Gastroesophageal sphincter (tissue), 3 donors: ENCODE data around the gene CCL28.

Experiments used
- CTCF ChIP-seq, 4 experiments: fragments of 200-600 bp in 2 of 4; fragments of 450-650 bp in 2 of 4; sonication (generic) in 1 of 4; IDR thresholded peaks; one replicate each; pipeline ENCODE4 v1.5.1; 2017 to 2019; ENCODE audit warnings: antibody characterized with exemption in 4 of 4, mild to moderate bottlenecking in 2 of 4, moderate library complexity in 2 of 4
- EP300 ChIP-seq: sonication (generic); formaldehyde crosslinking; IDR thresholded peaks from one replicate; pipeline ENCODE4 v1.6.1; 2017; ENCODE audit warnings: antibody characterized with exemption, mild to moderate bottlenecking
- POLR2A ChIP-seq, 2 donors: fragments of 450-650 bp; IDR thresholded peaks; one replicate each; pipeline ENCODE4 v1.6.1; 2017; ENCODE audit warnings: antibody characterized with exemption in 2 of 2, mild to moderate bottlenecking in 2 of 2, moderate library complexity in 1 of 2
- POLR2AphosphoS5 ChIP-seq: sonication (generic); formaldehyde crosslinking; IDR thresholded peaks from one replicate; pipeline ENCODE4 v1.6.1; 2017; ENCODE audit warnings: antibody characterized with exemption

DNA sequence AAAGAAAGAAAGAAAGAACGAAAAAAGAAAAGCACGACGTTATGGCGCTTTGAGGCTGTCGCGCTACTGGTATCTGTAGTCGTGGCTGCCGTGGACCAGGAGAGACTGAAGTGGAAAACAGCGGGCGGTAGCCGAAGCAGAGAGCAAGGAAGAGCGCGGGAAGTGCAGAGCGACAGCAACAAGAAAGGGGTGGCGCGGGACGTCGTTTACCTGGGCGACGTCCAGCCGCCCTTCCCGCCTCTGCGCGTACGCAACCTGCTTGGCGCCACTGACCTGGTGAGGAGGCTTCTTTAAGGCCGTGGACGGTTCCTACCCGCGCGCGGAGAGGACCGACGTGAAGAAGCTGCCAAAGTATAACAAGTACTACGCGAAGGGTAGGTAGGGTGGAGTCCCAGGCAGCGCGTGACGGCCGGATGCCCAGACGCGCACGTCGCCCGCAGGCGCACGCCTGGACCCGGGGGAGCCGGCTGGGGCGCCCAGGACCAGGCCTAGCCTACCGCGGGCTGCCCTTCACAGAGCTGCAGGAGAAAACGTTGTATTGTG is 15.4 kb downstream of the CCL28 start:
- TF ChIP-seq CTCF (IDR thresholded peaks at IDR 0.05) (no peak), POLR2AphosphoS5 (no peak), POLR2A (IDR thresholded peaks at IDR 0.05) (no peak), EP300 (no peak)
